GM12878 (cell line): ENCODE results near the gene PLEKHM3. TPM values are rescaled to one million over a fixed set of nuclear protein-coding genes. Genes with fewer than 3 reads are reported as not detected.

Source experiments
- ATAC-seq: fragments of 200-7000 bp; cut with Tn5 transposase; 3 replicates; pipeline ENCODE4 v1.9.1; 2020; ENCODE audit warnings: mild to moderate bottlenecking, moderate library complexity
- BruUV-seq: library from RNA; stranded (reverse); fragments of 400-500 nt; replicated peaks from 2 replicates; lab custom pipeline; 2021; lab: Mats Ljungman, UMichigan
- CTCF ChIA-PET: fragments of 300-600 bp; sonication (Branson Sonifier 250); formaldehyde crosslinking; extraction: SDS; loops from one replicate; lab custom pipeline; 2021; ENCODE audit warnings: inconsistent platforms; lab: Yijun Ruan, JAX
- POLR2A ChIA-PET: fragments of 350-600 bp; formaldehyde crosslinking; extraction: SDS; loops from one replicate; lab custom pipeline; 2021; ENCODE audit warnings: inconsistent platforms; lab: Charles Lee
- RAD21 ChIA-PET: fragments of 300-600 bp; sonication (Branson Sonifier 250); formaldehyde crosslinking; loops from one replicate; lab custom pipeline; 2023; ENCODE audit warnings: antibody characterized with exemption; ENCODE audit not compliant: unreplicated experiment; lab: Charles Lee
- SMC1A ChIA-PET: fragments of 300-600 bp; sonication (Branson Sonifier 250); formaldehyde crosslinking; loops from one replicate; lab custom pipeline; 2023; ENCODE audit not compliant: unreplicated experiment, uncharacterized antibody; lab: Charles Lee
- DNase-seq: peaks from one replicate; pipeline ENCODE4 v3.0.0-alpha.2; 2011; ENCODE audit warnings: low read depth, low spot score
- FAIRE-seq: peaks from 3 replicates; lab custom pipeline; 2011; peaks lifted over from hg19 to GRCh38; lab: Jason Lieb, UNC
- H2AFZ ChIP-seq: 2 replicates; pipeline ENCODE4 v1.6.0; 2011; ENCODE audit warnings: low read depth, low read length, control low read depth; ENCODE audit not compliant: control insufficient read depth
- H3K27ac ChIP-seq: 2 replicates; pipeline ENCODE4 v1.5.1; 2011; ENCODE audit warnings: control low read depth; ENCODE audit not compliant: control insufficient read depth, insufficient read depth
- H3K27me3 ChIP-seq, 2 experiments: replicated peaks in 1 of 2; 2 replicates each; pipeline versions ENCODE4 v1.6.0 to v1.6.1; 2011; ENCODE audit warnings: low read length in 1 of 2; ENCODE audit not compliant: control insufficient read depth in 2 of 2, insufficient read depth in 2 of 2
- H3K36me3 ChIP-seq, 2 experiments: 2 replicates each; pipeline ENCODE4 v1.5.1; 2011; ENCODE audit warnings: low read length in 1 of 2; ENCODE audit not compliant: control insufficient read depth in 2 of 2, insufficient read depth in 2 of 2
- H3K4me1 ChIP-seq: 2 replicates; pipeline ENCODE4 v1.6.1; 2011; ENCODE audit warnings: mild to moderate bottlenecking, low read length, moderate library complexity, mixed read lengths; ENCODE audit not compliant: control insufficient read depth, insufficient read depth
- H3K4me2 ChIP-seq: 2 replicates; pipeline ENCODE4 v1.6.0; 2011; ENCODE audit warnings: control low read depth; ENCODE audit not compliant: control insufficient read depth, insufficient read depth
- H3K4me3 ChIP-seq: fragments of 200-600 bp; sonication (generic); 2 replicates; pipeline ENCODE4 v1.5.1; 2016
- H3K79me2 ChIP-seq: 2 replicates; pipeline ENCODE4 v1.6.0; 2011; ENCODE audit warnings: low read length; ENCODE audit not compliant: control insufficient read depth, insufficient read depth
- H3K9ac ChIP-seq: 2 replicates; pipeline ENCODE4 v1.8.0; 2011; ENCODE audit warnings: low read length, control low read depth, mixed read lengths; ENCODE audit not compliant: control insufficient read depth, insufficient read depth
- H3K9me3 ChIP-seq: replicated peaks from 3 replicates; pipeline ENCODE4 v1.5.1; 2011; ENCODE audit warnings: mild to moderate bottlenecking, low read length; ENCODE audit not compliant: control insufficient read depth, insufficient read depth
- H4K20me1 ChIP-seq: 2 replicates; pipeline ENCODE4 v1.6.0; 2011; ENCODE audit not compliant: control insufficient read depth, insufficient read depth
- CREB1 ChIP-seq: IDR thresholded peaks from 2 replicates; pipeline ENCODE4 v1.6.1; 2012; ENCODE audit warnings: low read depth, mild to moderate bottlenecking, inconsistent platforms
- EGR1 ChIP-seq, 2 experiments: IDR thresholded peaks; 1 replicate in 1 of 2; 2 replicates in 1 of 2; pipeline ENCODE4 v1.6.1; 2011 to 2012; ENCODE audit warnings: low read depth in 2 of 2, low read length in 2 of 2, borderline replicate concordance in 1 of 2, mild to moderate bottlenecking in 1 of 2, moderate library complexity in 1 of 2
- EZH2 ChIP-seq: IDR thresholded peaks from 2 replicates; pipeline ENCODE4 v1.6.1; 2012; ENCODE audit warnings: low read depth, mild to moderate bottlenecking, control low read depth, inconsistent platforms, low read length, borderline replicate concordance; ENCODE audit not compliant: control insufficient read depth
- HDAC2 ChIP-seq: fragments of 200-600 bp; sonication (generic); IDR thresholded peaks from 2 replicates; pipeline ENCODE4 v1.6.1; 2017
- IKZF2 ChIP-seq, 2 experiments: fragments of 450-650 bp; IDR thresholded peaks; 2 replicates each; pipeline ENCODE4 v1.6.1; 2017; ENCODE audit warnings: mild to moderate bottlenecking in 2 of 2, moderate library complexity in 2 of 2
- LARP7 ChIP-seq: fragments of 450-650 bp; IDR thresholded peaks from 2 replicates; pipeline ENCODE4 v1.6.1; 2017; ENCODE audit warnings: mild to moderate bottlenecking
- MXI1 ChIP-seq: fragments of 150-350 bp; IDR thresholded peaks from 2 replicates; pipeline ENCODE4 v1.6.1; 2011; ENCODE audit warnings: low read depth, mild to moderate bottlenecking, inconsistent platforms, low read length, improper control_type of control experiment
- NBN ChIP-seq: fragments of 450-650 bp; IDR thresholded peaks from 2 replicates; pipeline ENCODE4 v1.6.1; 2016
- PBX3 ChIP-seq: IDR thresholded peaks from 2 replicates; pipeline ENCODE4 v1.6.1; 2011; ENCODE audit warnings: mild to moderate bottlenecking, low read depth, low read length, moderate library complexity; ENCODE audit not compliant: insufficient replicate concordance
- POLR2A ChIP-seq: IDR thresholded peaks from 2 replicates; pipeline ENCODE4 v1.6.1; 2011; ENCODE audit warnings: low read depth, mild to moderate bottlenecking, low read length
- RAD51 ChIP-seq: fragments of 450-650 bp; IDR thresholded peaks from 2 replicates; pipeline ENCODE4 v1.6.1; 2016; ENCODE audit warnings: moderate library complexity, mild to moderate bottlenecking, inconsistent platforms
- STAT1 ChIP-seq: fragments of 450-650 bp; conservative IDR thresholded peaks from 2 replicates; pipeline ENCODE4 v1.6.1; 2014; ENCODE audit warnings: antibody characterized with exemption, mild to moderate bottlenecking
- YBX1 ChIP-seq: fragments of 450-650 bp; IDR thresholded peaks from 2 replicates; pipeline ENCODE4 v1.6.1; 2016; ENCODE audit warnings: antibody characterized with exemption
- WGBS: methylation state at CpG from one replicate; pipeline ENCODE4 v1.1.6; 2016; ENCODE audit warnings: low lambda C conversion rate; ENCODE audit not compliant: insufficient replicate concordance, insufficient coverage; ENCODE audit errors: missing lambda C conversion rate; 5-methylcytosine and 5-hydroxymethylcytosine counted together
- in situ Hi-C: fragments of 300-500 bp; cut with MboI; formaldehyde crosslinking; loops from 9 replicates; pipeline ENCODE4 v1.14.3; 2018; ENCODE audit warnings: mixed read lengths
- intact Hi-C: fragments of 100-400 bp; cut with micrococcal nuclease; formaldehyde crosslinking; loops from one replicate; pipeline ENCODE4 v1.14.2; 2022; ENCODE audit not compliant: unreplicated experiment
- polyA plus RNA-seq, 11 experiments: library from polyadenylated mRNA; depleted of rRNA in 4 of 11; unstranded in 6 of 11; stranded (reverse) in 5 of 11; fragments of >200 nt; fragmentation: Nextera tagmentation in 4 of 11; fragmentation: Illumina TruSeq in 1 of 11; extraction: Ambion mirVana in 4 of 11; extraction: Trizol in 1 of 11; gene quantifications; 1 replicate in 1 of 11; 2 replicates in 10 of 11; pipeline versions ENCODE4 v1.2.1 to v1.2.3, GENCODE V29; 2011 to 2016; ENCODE audit warnings: inconsistent platforms in 2 of 11, missing spikeins in 2 of 11, low read depth in 1 of 11
- total RNA-seq, 4 experiments: library from RNA; depleted of rRNA in 3 of 4; stranded (reverse); fragments of >200 nt in 3 of 4; fragmentation: Illumina TruSeq in 1 of 4; extraction: Trizol in 1 of 4; gene quantifications; 2 replicates each; pipeline versions ENCODE4 v1.2.1 to v1.2.3, GENCODE V29; 2013 to 2021

Gene PLEKHM3
- total and polyA plus RNA-seq, 10 of the 15 experiments (the other 5 are each of a cell fraction or from before 2014, with no cell fraction given) = 1.4 to 5.6 (median 3.0) TPM

- ChIA-PET CTCF (no interaction called here), RAD21 (interaction anchor here (1.1 kb wide), 1 partner anchor 19 kb away, joined by 3 read pairs; no protein-coding TSS in a partner anchor), SMC1A (interaction anchor here (1.8 kb wide), 1 partner anchor 22 kb away, joined by 5 read pairs; no protein-coding TSS in a partner anchor), POLR2A (no interaction called here)
- Histone ChIP-seq H3K4me3 (no peak overlapping the region), H3K9ac (no peak overlapping the region), H4K20me1 (no peaks in the 10 kb centered on the region), H3K9me3 (no peaks in the 10 kb centered on the region), H3K27me3 (no peaks in the 10 kb centered on the region), H3K27ac (no peak overlapping the region), H2AFZ (no peak overlapping the region), H3K36me3 (no peaks in the 10 kb centered on the region), H3K4me1 (no peaks in the 10 kb centered on the region), H3K79me2 (no peaks in the 10 kb centered on the region), H3K4me2 (no peak overlapping the region)
- BruUV-seq = no TSS peak
- ATAC-seq = no peak
- intact Hi-C loops (no loop called here), in situ Hi-C loops (no loop called here)
- no peak for DNase-seq
- no peak for FAIRE-seq
- 73% methylated on average over 6 of the region's 6 CpGs for WGBS
- TF ChIP-seq HDAC2 (no peak), POLR2A (no peak), LARP7 (no peak), STAT1 (no peak), EGR1 (IDR thresholded peaks at IDR 0.05; ENCODE audit: borderline replicate concordance in 1 of 2, low read depth in 2 of 2, low read length in 2 of 2) (no peak), RAD51 (no peak), NBN (no peak), IKZF2 (IDR thresholded peaks at IDR 0.05) (no peak), PBX3 (no peak), YBX1 (no peak), EZH2 (no peak), MXI1 (no peak), CREB1 (no peak)
Observed at GRCh38 chr2:207914716-207915115, 110.6 kb downstream of the PLEKHM3 start.
